ENCODE results near the gene TAC3.

GRCh38 chr12:57046947-57047890 lies 30.9 kb upstream of the TAC3 start:
- TF ChIP-seq CTCF (IDR thresholded peaks at IDR 0.05; ENCODE audit: extremely low read depth in 1 of 2, insufficient read depth in 1 of 2, low read depth in 1 of 2, low read length in 2 of 2) = no peak
- TF ChIP-seq POLR2A (IDR thresholded peaks at IDR 0.05; ENCODE audit: low read depth, low read length) = no peak
- no peak for TF ChIP-seq MYC (IDR thresholded peaks at IDR 0.05; ENCODE audit: low read depth, low read length)
- no peak for TF ChIP-seq EZH2 (IDR thresholded peaks at IDR 0.05; ENCODE audit: borderline replicate concordance, low read depth, low read length, severe bottlenecking)
- no peak for TF ChIP-seq POLR2AphosphoS5 (IDR thresholded peaks at IDR 0.05; ENCODE audit: insufficient read depth, low read depth, low read length)
- TF ChIP-seq, protein P1, sequence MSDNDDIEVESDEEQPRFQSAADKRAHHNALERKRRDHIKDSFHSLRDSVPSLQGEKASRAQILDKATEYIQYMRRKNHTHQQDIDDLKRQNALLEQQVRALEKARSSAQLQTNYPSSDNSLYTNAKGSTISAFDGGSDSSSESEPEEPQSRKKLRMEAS (IDR thresholded peaks at IDR 0.05; ENCODE audit: insufficient read depth, insufficient read length) = no peak
- no peak for TF ChIP-seq JUN (IDR thresholded peaks at IDR 0.05; ENCODE audit: borderline replicate concordance, insufficient read depth, insufficient read length, low read depth)

Measured in endothelial cell of umbilical vein (primary cell).